Keratinocyte (primary cell): ENCODE measurements around the gene CHRM1.

Source experiments
- CTCF ChIP-seq, 3 experiments: IDR thresholded peaks in 1 of 3; conservative IDR thresholded peaks in 1 of 3; optimal IDR thresholded peaks in 1 of 3; 2 replicates in 2 of 3; 3 replicates in 1 of 3; pipeline versions ENCODE3 to v1.5.1; 2011; ENCODE audit warnings: low read length in 3 of 3, mild to moderate bottlenecking in 3 of 3, moderate library complexity in 2 of 3, control low read depth in 1 of 3, inconsistent platforms in 1 of 3; ENCODE audit not compliant: insufficient read depth in 2 of 3; ENCODE audit errors: extremely low read depth in 1 of 3
- EZH2 ChIP-seq: IDR thresholded peaks from one replicate; pipeline ENCODE4 v1.6.1; 2012; ENCODE audit warnings: inconsistent platforms, mild to moderate bottlenecking, low read length, moderate library complexity

GRCh38 chr11:62957147-62957546, 36.0 kb upstream of the CHRM1 start:
- TF ChIP-seq CTCF (optimal IDR thresholded peaks at IDR 0.05 in 1 of 3, IDR thresholded peaks at IDR 0.05 in 1 of 3, conservative IDR thresholded peaks at IDR 0.05 in 1 of 3; ENCODE audit: extremely low read depth in 1 of 3, insufficient read depth in 2 of 3, low read length in 3 of 3) (no peak), EZH2 (no peak)
